Measurements from ENCODE around the gene FYTTD1.

Gene FYTTD1

DNA sequence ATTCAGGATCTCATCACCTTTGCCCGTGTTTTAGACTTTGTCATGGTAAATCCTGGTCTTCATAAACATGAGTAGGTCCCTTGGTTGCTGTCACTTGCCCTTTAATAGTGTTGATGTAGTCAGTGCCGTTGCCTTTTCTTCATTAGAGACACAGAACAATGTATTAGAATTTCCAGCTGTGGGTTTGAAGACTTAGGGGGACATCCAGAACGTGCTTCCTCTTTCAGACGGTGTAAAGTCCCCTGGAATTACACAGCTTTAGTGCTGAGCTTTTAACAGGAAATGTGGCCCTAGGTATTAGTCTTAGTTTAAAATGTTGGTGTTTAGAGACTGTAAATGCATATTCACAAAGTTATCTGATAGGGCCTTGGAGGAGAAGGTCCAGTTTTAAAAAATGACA is 32.5 kb downstream of the FYTTD1 start:
- Histone ChIP-seq H3K9me3 (ENCODE audit: severe bottlenecking) (no peaks in the 10 kb centered on the region), H3K27me3 (ENCODE audit: insufficient read depth, low read depth, severe bottlenecking) (no peaks in the 10 kb centered on the region), H3K4me3 (ENCODE audit: low read depth, low read length) (no peak overlapping the region), H3K27ac (no peak overlapping the region), H3K36me3 (peaks cover 2% of the 10 kb centered on the region; the same call in 1 of the 2 replicates)
- no peak for DNase-seq
- TF ChIP-seq, protein P1, sequence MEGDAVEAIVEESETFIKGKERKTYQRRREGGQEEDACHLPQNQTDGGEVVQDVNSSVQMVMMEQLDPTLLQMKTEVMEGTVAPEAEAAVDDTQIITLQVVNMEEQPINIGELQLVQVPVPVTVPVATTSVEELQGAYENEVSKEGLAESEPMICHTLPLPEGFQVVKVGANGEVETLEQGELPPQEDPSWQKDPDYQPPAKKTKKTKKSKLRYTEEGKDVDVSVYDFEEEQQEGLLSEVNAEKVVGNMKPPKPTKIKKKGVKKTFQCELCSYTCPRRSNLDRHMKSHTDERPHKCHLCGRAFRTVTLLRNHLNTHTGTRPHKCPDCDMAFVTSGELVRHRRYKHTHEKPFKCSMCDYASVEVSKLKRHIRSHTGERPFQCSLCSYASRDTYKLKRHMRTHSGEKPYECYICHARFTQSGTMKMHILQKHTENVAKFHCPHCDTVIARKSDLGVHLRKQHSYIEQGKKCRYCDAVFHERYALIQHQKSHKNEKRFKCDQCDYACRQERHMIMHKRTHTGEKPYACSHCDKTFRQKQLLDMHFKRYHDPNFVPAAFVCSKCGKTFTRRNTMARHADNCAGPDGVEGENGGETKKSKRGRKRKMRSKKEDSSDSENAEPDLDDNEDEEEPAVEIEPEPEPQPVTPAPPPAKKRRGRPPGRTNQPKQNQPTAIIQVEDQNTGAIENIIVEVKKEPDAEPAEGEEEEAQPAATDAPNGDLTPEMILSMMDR (IDR thresholded peaks at IDR 0.05; ENCODE audit: low read depth, low read length) = no peak

DNA sequence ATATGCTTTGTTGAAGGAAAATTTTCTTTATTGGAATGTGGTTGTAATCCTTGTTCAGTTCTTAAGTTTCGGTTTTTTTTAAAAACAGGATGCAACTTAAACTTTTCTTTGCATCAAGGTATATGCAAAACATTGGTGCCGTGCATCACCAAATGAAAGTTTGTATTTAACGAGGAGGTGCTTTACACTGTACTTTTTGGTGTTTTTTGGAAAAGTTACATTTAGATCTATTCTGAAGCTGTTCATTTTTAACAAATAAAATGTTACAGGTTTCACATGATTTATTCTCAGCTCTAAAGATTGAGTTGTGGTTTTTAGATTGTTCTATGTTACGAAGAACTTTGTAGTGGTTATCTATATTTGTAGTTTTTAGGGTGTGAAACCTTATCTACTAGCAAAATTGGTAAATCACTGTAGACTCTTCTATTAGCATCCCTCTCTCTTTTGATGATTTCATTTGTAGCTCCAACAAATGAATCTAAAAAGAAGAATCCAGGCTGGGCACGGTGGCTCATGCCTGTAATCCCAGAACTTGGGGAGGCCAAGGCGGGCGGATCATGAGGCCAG is 34.4 kb downstream of the FYTTD1 start:
- H3K27ac ChIP-seq = no peak overlapping the region
- H3K27me3 ChIP-seq (ENCODE audit: insufficient read depth, low read depth, severe bottlenecking) = no peaks in the 10 kb centered on the region
- TF ChIP-seq, protein P1 (IDR thresholded peaks at IDR 0.05; ENCODE audit: low read depth, low read length) = no peak
- H3K4me3 ChIP-seq (ENCODE audit: low read depth, low read length) = no peak overlapping the region
- no peaks in the 10 kb centered on the region for H3K36me3 ChIP-seq
- H3K9me3 ChIP-seq (ENCODE audit: severe bottlenecking) = no peaks in the 10 kb centered on the region
- DNase-seq = no peak

DNA sequence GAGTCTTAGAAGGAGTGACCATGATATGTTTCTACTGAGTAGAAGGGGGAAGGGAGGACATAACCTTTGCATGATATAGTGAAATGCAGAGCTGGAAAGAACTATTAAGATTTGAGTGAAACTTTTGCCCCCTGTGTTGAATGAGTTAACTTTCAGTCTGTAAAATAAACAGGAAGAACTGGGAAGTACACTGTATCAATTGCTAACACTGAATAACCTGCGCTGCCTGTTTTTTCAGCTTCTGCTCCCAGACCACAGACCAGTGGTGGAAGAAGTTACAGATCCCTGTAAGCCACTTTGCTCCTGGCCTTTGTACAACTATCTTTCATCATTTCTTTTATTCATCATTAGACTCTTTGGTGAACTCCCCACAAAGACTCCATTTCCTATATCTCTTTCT is 37.7 kb downstream of the FYTTD1 start:
- no peaks in the 10 kb centered on the region for H3K36me3 ChIP-seq
- H3K27me3 ChIP-seq (ENCODE audit: insufficient read depth, low read depth, severe bottlenecking) = no peaks in the 10 kb centered on the region
- H3K4me3 ChIP-seq (ENCODE audit: low read depth, low read length) = no peak overlapping the region
- H3K27ac ChIP-seq = no peak overlapping the region
- H3K9me3 ChIP-seq (ENCODE audit: severe bottlenecking) = no peaks in the 10 kb centered on the region
- no peak for DNase-seq
- TF ChIP-seq, protein P1 (IDR thresholded peaks at IDR 0.05; ENCODE audit: low read depth, low read length) = no peak

DNA sequence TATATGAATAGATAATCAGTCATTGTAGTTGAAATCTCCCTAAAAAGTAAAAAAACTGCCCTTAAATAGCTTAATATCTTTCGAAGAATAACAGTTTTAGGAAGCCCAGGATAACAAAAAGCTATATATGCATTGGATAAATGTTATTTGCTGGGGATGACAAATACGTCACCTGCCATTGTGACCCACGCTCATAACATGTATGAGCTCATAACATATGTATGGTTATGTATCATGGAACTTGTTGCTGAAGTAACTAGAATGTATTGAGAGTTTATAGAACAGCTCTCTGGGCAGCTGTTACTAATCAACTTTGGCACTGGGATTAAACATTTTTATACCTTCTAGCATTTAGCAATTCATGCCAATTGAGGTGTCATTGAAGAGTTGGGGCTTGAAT is 39.6 kb downstream of the FYTTD1 start:
- Histone ChIP-seq H3K9me3 (ENCODE audit: severe bottlenecking) (no peaks in the 10 kb centered on the region), H3K36me3 (no peaks in the 10 kb centered on the region), H3K4me3 (ENCODE audit: low read depth, low read length) (no peak overlapping the region), H3K27ac (no peak overlapping the region), H3K27me3 (ENCODE audit: insufficient read depth, low read depth, severe bottlenecking) (no peaks in the 10 kb centered on the region)
- no peak for DNase-seq
- TF ChIP-seq, protein P1 (IDR thresholded peaks at IDR 0.05; ENCODE audit: low read depth, low read length) = no peak

DNA sequence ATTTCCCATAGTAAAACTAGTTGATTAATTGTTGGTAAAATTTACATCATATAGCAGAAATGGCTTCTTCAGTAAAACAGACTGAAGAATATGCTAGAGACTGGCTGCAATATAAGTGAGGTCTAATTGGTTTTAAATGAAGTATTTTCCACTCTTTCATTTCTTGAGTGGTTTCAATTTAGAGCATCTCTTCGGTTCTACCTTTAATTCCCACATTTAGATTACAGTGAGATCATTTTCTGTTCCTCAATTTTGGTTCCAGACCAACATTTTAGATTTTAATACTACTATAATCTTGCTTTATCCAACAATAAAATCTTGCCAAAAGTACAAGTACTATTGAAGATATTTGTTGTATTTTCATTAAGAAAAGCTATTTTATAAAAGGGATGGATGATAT is 40.4 kb downstream of the FYTTD1 start:
- H3K9me3 ChIP-seq (ENCODE audit: severe bottlenecking) = no peaks in the 10 kb centered on the region
- DNase-seq = no peak
- TF ChIP-seq, protein P1 (IDR thresholded peaks at IDR 0.05; ENCODE audit: low read depth, low read length) = no peak
- H3K27ac ChIP-seq = no peak overlapping the region
- H3K27me3 ChIP-seq (ENCODE audit: insufficient read depth, low read depth, severe bottlenecking) = no peaks in the 10 kb centered on the region
- H3K36me3 ChIP-seq = no peaks in the 10 kb centered on the region
- no peak overlapping the region for H3K4me3 ChIP-seq (ENCODE audit: low read depth, low read length)
